Measurements from ENCODE around the gene ADGRF3. TPM values are rescaled to one million over a fixed set of nuclear protein-coding genes. Genes with fewer than 3 reads are reported as not detected.

Gene ADGRF3
- total and polyA plus RNA-seq, 2 of the 13 experiments (the other 11 are each of a cell fraction or from before 2014, with no cell fraction given), result 0.40 to 1.5 TPM

GRCh38 chr2:26345545-26346453, 790 bp downstream of the ADGRF3 start, which contains the start of gene SELENOI (continued):
- no peak; the same call in none of the 2 replicates for TF ChIP-seq ARID5B (CRISPR knock-in tag; IDR thresholded peaks at IDR 0.05)
- peak; percentile 98 for TF ChIP-seq ZFX (CRISPR knock-in tag; IDR thresholded peaks at IDR 0.05; ENCODE audit: low read depth)
- TF ChIP-seq, protein P1, sequence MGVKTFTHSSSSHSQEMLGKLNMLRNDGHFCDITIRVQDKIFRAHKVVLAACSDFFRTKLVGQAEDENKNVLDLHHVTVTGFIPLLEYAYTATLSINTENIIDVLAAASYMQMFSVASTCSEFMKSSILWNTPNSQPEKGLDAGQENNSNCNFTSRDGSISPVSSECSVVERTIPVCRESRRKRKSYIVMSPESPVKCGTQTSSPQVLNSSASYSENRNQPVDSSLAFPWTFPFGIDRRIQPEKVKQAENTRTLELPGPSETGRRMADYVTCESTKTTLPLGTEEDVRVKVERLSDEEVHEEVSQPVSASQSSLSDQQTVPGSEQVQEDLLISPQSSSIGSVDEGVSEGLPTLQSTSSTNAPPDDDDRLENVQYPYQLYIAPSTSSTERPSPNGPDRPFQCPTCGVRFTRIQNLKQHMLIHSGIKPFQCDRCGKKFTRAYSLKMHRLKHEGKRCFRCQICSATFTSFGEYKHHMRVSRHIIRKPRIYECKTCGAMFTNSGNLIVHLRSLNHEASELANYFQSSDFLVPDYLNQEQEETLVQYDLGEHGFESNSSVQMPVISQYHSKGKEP (CRISPR knock-in tag; IDR thresholded peaks at IDR 0.05), result peak; percentile 68; the same call in 1 of the 2 replicates
- TF ChIP-seq NFATC3 (CRISPR knock-in tag; IDR thresholded peaks at IDR 0.05), result peak; percentile 94
- no peak for TF ChIP-seq RAD51 (IDR thresholded peaks at IDR 0.05; ENCODE audit: borderline replicate concordance)
- no peak; the same call in 1 of the 2 replicates for TF ChIP-seq RFX3 (CRISPR knock-in tag; IDR thresholded peaks at IDR 0.05)
- TF ChIP-seq TIGD3 (CRISPR knock-in tag; IDR thresholded peaks at IDR 0.05; ENCODE audit: borderline replicate concordance), result no peak
- peak; percentile 1; the same call in 1 of the 2 replicates for TF ChIP-seq ZNF557 (CRISPR knock-in tag; IDR thresholded peaks at IDR 0.05)
- TF ChIP-seq, protein P2, sequence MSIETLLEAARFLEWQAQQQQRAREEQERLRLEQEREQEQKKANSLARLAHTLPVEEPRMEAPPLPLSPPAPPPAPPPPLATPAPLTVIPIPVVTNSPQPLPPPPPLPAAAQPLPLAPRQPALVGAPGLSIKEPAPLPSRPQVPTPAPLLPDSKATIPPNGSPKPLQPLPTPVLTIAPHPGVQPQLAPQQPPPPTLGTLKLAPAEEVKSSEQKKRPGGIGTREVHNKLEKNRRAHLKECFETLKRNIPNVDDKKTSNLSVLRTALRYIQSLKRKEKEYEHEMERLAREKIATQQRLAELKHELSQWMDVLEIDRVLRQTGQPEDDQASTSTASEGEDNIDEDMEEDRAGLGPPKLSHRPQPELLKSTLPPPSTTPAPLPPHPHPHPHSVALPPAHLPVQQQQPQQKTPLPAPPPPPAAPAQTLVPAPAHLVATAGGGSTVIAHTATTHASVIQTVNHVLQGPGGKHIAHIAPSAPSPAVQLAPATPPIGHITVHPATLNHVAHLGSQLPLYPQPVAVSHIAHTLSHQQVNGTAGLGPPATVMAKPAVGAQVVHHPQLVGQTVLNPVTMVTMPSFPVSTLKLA (IDR thresholded peaks at IDR 0.05), result peak; percentile 68
- TF ChIP-seq SALL1 (CRISPR knock-in tag; IDR thresholded peaks at IDR 0.05), result peak; percentile 87
- TF ChIP-seq ZMAT3 (CRISPR knock-in tag; conservative IDR thresholded peaks at IDR 0.05), result peak; percentile 76
- peak; percentile 95 for TF ChIP-seq ZFY (CRISPR knock-in tag; IDR thresholded peaks at IDR 0.05)
- TF ChIP-seq ZNF784 (CRISPR knock-in tag; IDR thresholded peaks at IDR 0.05; ENCODE audit: borderline replicate concordance), result peak; percentile 23; the same call in 1 of the 2 replicates
- no peak for TF ChIP-seq JARID2 (CRISPR knock-in tag; IDR thresholded peaks at IDR 0.05; ENCODE audit: insufficient replicate concordance)
- peak; percentile 98 for TF ChIP-seq HNRNPL (IDR thresholded peaks at IDR 0.05; ENCODE audit: low read depth, low read length)
- TF ChIP-seq MXI1 (IDR thresholded peaks at IDR 0.05; ENCODE audit: borderline replicate concordance, low read depth, low read length), result peak; percentile 55; the same call in 1 of the 3 replicates
- no peak for TF ChIP-seq ZFP36L2 (CRISPR knock-in tag; IDR thresholded peaks at IDR 0.05)
- TF ChIP-seq DNMT3B (CRISPR knock-in tag; conservative IDR thresholded peaks at IDR 0.05), result peak; percentile 2; the same call in 1 of the 2 replicates
